Panc1 (cell line): Measurements from ENCODE around the gene STX7. TPM values are rescaled to one million over a fixed set of nuclear protein-coding genes. Genes with fewer than 3 reads are reported as not detected.

Experiments
- ATAC-seq: fragments of 200-7000 bp; cut with Tn5 transposase; 2 replicates; pipeline ENCODE4 v1.9.1; 2020; ENCODE audit warnings: mild to moderate bottlenecking, moderate library complexity
- BruUV-seq: library from RNA; stranded (reverse); fragments of 400-500 nt; replicated peaks from 2 replicates; lab custom pipeline; 2021; lab: Mats Ljungman, UMichigan
- CTCF ChIA-PET: fragments of 300-600 bp; sonication (Branson Sonifier 250); formaldehyde crosslinking; loops from one replicate; lab custom pipeline; 2022; ENCODE audit warnings: antibody characterized with exemption; lab: Charles Lee
- POLR2A ChIA-PET: fragments of 300-600 bp; sonication (Branson Sonifier 250); formaldehyde crosslinking; loops from one replicate; lab custom pipeline; 2022; ENCODE audit warnings: antibody characterized with exemption; lab: Charles Lee
- DNase-seq: peaks from one replicate; pipeline ENCODE4 v3.0.0-alpha.2; 2010; ENCODE audit warnings: low read depth, low spot score
- H3K27ac ChIP-seq: 2 replicates; pipeline ENCODE4 v1.5.1; 2011; ENCODE audit warnings: mild to moderate bottlenecking, low read length, inconsistent platforms
- H3K27me3 ChIP-seq: fragments of 200-500 bp; sonication (Bioruptor generic); 2 replicates; pipeline ENCODE4 v1.6.0; 2014; ENCODE audit warnings: low read length, inconsistent platforms; ENCODE audit not compliant: control insufficient read depth, insufficient read depth
- H3K36me3 ChIP-seq: fragments of 200-500 bp; sonication (Bioruptor generic); 2 replicates; pipeline ENCODE4 v1.5.1; 2014; ENCODE audit warnings: inconsistent platforms, mild to moderate bottlenecking, low read length, moderate library complexity; ENCODE audit not compliant: control insufficient read depth, insufficient read depth
- H3K4me1 ChIP-seq: 2 replicates; pipeline ENCODE4 v1.5.1; 2011; ENCODE audit warnings: inconsistent platforms, mild to moderate bottlenecking, low read length, moderate library complexity; ENCODE audit not compliant: control insufficient read depth, insufficient read depth
- H3K4me3 ChIP-seq, 2 experiments: 2 replicates each; pipeline ENCODE4 v1.5.1; 2011 to 2012; ENCODE audit warnings: low read depth in 2 of 2, low read length in 2 of 2, mild to moderate bottlenecking in 2 of 2, inconsistent platforms in 1 of 2, moderate library complexity in 1 of 2
- H3K9me3 ChIP-seq: fragments of 200-500 bp; sonication (Bioruptor generic); 2 replicates; pipeline ENCODE4 v1.5.1; 2014; ENCODE audit warnings: low read depth, mild to moderate bottlenecking, inconsistent platforms, low read length, moderate library complexity; ENCODE audit not compliant: control insufficient read depth, insufficient read depth
- POLR2AphosphoS5 ChIP-seq: IDR thresholded peaks from 2 replicates; pipeline ENCODE4 v1.6.1; 2012; ENCODE audit warnings: mild to moderate bottlenecking, low read depth, low read length, moderate library complexity
- SIN3A ChIP-seq: IDR thresholded peaks from 2 replicates; pipeline ENCODE4 v1.6.1; 2012; ENCODE audit warnings: low read depth, mild to moderate bottlenecking, low read length, moderate library complexity, borderline replicate concordance; ENCODE audit not compliant: insufficient read depth
- TCF7L2 ChIP-seq: IDR thresholded peaks from 2 replicates; pipeline ENCODE4 v1.6.1; 2011; ENCODE audit warnings: mild to moderate bottlenecking, low read depth, low read length, inconsistent platforms
- in situ Hi-C: cut with HindIII; loops from 2 replicates; pipeline ENCODE4 v1.10.0; 2016; ENCODE audit warnings: low sequenced_read_pairs, low pct_unique_long_range_greater_than_20kb
- intact Hi-C: fragments of 100-400 bp; cut with micrococcal nuclease; formaldehyde crosslinking; loops from one replicate; pipeline ENCODE4 v1.10.0; 2022; ENCODE audit not compliant: unreplicated experiment
- total RNA-seq: library from RNA; stranded (reverse); gene quantifications from one replicate; pipeline ENCODE4 v1.2.1, GENCODE V29; 2021; ENCODE audit not compliant: unreplicated experiment
- TF ChIP-seq, protein P1 (sequence below): fragments of 450-650 bp; IDR thresholded peaks from 2 replicates; pipeline ENCODE4 v1.5.1; 2017; ENCODE audit warnings: mild to moderate bottlenecking
- TF ChIP-seq, protein P2 (sequence below), 2 experiments: IDR thresholded peaks; 2 replicates each; pipeline ENCODE4 v1.6.1; 2011 to 2012; ENCODE audit warnings: low read depth in 2 of 2, control low read depth in 1 of 2, low read length in 1 of 2, mild to moderate bottlenecking in 1 of 2, moderate library complexity in 1 of 2; ENCODE audit not compliant: insufficient read depth in 1 of 2

STX7 gene
- total RNA-seq, 1 experiment from 2014 or later: 40.6 TPM

GRCh38 chr6:132425176-132425575 is 87.7 kb downstream of the STX7 start:
- intact Hi-C loops: no loop called here
- no peaks in the 10 kb centered on the region for H3K9me3 ChIP-seq
- H3K27ac ChIP-seq: no peak overlapping the region
- TF ChIP-seq, protein P1, sequence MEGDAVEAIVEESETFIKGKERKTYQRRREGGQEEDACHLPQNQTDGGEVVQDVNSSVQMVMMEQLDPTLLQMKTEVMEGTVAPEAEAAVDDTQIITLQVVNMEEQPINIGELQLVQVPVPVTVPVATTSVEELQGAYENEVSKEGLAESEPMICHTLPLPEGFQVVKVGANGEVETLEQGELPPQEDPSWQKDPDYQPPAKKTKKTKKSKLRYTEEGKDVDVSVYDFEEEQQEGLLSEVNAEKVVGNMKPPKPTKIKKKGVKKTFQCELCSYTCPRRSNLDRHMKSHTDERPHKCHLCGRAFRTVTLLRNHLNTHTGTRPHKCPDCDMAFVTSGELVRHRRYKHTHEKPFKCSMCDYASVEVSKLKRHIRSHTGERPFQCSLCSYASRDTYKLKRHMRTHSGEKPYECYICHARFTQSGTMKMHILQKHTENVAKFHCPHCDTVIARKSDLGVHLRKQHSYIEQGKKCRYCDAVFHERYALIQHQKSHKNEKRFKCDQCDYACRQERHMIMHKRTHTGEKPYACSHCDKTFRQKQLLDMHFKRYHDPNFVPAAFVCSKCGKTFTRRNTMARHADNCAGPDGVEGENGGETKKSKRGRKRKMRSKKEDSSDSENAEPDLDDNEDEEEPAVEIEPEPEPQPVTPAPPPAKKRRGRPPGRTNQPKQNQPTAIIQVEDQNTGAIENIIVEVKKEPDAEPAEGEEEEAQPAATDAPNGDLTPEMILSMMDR: no peak
- TF ChIP-seq SIN3A: no peak
- TF ChIP-seq, protein P2, sequence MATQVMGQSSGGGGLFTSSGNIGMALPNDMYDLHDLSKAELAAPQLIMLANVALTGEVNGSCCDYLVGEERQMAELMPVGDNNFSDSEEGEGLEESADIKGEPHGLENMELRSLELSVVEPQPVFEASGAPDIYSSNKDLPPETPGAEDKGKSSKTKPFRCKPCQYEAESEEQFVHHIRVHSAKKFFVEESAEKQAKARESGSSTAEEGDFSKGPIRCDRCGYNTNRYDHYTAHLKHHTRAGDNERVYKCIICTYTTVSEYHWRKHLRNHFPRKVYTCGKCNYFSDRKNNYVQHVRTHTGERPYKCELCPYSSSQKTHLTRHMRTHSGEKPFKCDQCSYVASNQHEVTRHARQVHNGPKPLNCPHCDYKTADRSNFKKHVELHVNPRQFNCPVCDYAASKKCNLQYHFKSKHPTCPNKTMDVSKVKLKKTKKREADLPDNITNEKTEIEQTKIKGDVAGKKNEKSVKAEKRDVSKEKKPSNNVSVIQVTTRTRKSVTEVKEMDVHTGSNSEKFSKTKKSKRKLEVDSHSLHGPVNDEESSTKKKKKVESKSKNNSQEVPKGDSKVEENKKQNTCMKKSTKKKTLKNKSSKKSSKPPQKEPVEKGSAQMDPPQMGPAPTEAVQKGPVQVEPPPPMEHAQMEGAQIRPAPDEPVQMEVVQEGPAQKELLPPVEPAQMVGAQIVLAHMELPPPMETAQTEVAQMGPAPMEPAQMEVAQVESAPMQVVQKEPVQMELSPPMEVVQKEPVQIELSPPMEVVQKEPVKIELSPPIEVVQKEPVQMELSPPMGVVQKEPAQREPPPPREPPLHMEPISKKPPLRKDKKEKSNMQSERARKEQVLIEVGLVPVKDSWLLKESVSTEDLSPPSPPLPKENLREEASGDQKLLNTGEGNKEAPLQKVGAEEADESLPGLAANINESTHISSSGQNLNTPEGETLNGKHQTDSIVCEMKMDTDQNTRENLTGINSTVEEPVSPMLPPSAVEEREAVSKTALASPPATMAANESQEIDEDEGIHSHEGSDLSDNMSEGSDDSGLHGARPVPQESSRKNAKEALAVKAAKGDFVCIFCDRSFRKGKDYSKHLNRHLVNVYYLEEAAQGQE (IDR thresholded peaks at IDR 0.05; ENCODE audit: insufficient read depth in 1 of 2, low read depth in 2 of 2, low read length in 1 of 2): no peak
- no peak for TF ChIP-seq TCF7L2
- no peak for TF ChIP-seq POLR2AphosphoS5
- DNase-seq (no peak), ATAC-seq (no peak)
- BruUV-seq: no TSS peak
- CTCF ChIA-PET: no interaction called here
- POLR2A ChIA-PET: no interaction called here
- no peak overlapping the region for H3K4me3 ChIP-seq
- H3K4me1 ChIP-seq: no peaks in the 10 kb centered on the region
- H3K36me3 ChIP-seq: no peaks in the 10 kb centered on the region
- in situ Hi-C loops: no loop called here
- no peaks in the 10 kb centered on the region for H3K27me3 ChIP-seq

GRCh38 chr6:132423839-132424238 is 89.1 kb downstream of the STX7 start:
- Histone ChIP-seq H3K27me3 (no peaks in the 10 kb centered on the region), H3K4me1 (no peaks in the 10 kb centered on the region), H3K9me3 (no peaks in the 10 kb centered on the region), H3K27ac (no peak overlapping the region), H3K36me3 (no peaks in the 10 kb centered on the region), H3K4me3 (no peak overlapping the region)
- no peak for ATAC-seq
- CTCF ChIA-PET: no interaction called here
- BruUV-seq: no TSS peak
- POLR2A ChIA-PET: no interaction called here
- in situ Hi-C loops (no loop called here), intact Hi-C loops (no loop called here)
- TF ChIP-seq TCF7L2 (no peak), SIN3A (no peak), POLR2AphosphoS5 (no peak)
- TF ChIP-seq, protein P2 (IDR thresholded peaks at IDR 0.05; ENCODE audit: insufficient read depth in 1 of 2, low read depth in 2 of 2, low read length in 1 of 2): no peak
- TF ChIP-seq, protein P1: no peak
- DNase-seq: no peak
